22Rv1 (cell line): ENCODE results near the gene CDH12.
"Not testable (repeated sequence)": the region's sequence is repeated elsewhere in the genome, so short reads cannot be mapped to it uniquely, and the experiment has no call there.

ENCODE experiments used
- CTCF ChIP-seq: fragments of 450-650 bp; IDR thresholded peaks from 2 replicates; pipeline ENCODE4 v1.5.1; 2017; ENCODE audit warnings: mild to moderate bottlenecking
- ZFX ChIP-seq: fragments of 450-650 bp; IDR thresholded peaks from 2 replicates; pipeline ENCODE4 v1.6.1; 2017; ENCODE audit warnings: antibody characterized with exemption, borderline replicate concordance

GRCh38 chr5:21985799-21986198 is 867.3 kb downstream of the CDH12 start:
- not testable (repeated sequence) for TF ChIP-seq CTCF, ZFX
